HAP-1 (cell line): ENCODE results near the gene CADM4.
A peak's percentile ranks its signal among the peaks of the same experiment; 100 is the strongest.
"Not testable (repeated sequence)": the region's sequence is repeated elsewhere in the genome, so short reads cannot be mapped to it uniquely, and the experiment has no call there.

Source experiments
- DNase-seq, 2 experiments: peaks; one replicate each; pipeline ENCODE4 v3.0.0-alpha.2; 2016 to 2020; ENCODE audit warnings: low spot score in 2 of 2
- H3K27me3 ChIP-seq: fragments of 250-450 bp; sonication (Bioruptor Pico); 2 replicates; pipeline ENCODE4 v1.5.1; 2020; ENCODE audit warnings: low read depth, mild to moderate bottlenecking, moderate library complexity
- H3K36me3 ChIP-seq: fragments of 250-450 bp; sonication (Bioruptor Pico); replicated peaks from 2 replicates; pipeline ENCODE4 v1.5.1; 2020; ENCODE audit warnings: mild to moderate bottlenecking
- H3K4me1 ChIP-seq: fragments of 250-450 bp; sonication (Bioruptor Pico); 2 replicates; pipeline ENCODE4 v1.5.1; 2020; ENCODE audit warnings: mild to moderate bottlenecking
- H3K4me3 ChIP-seq: fragments of 250-450 bp; sonication (Bioruptor Pico); 2 replicates; pipeline ENCODE4 v1.5.1; 2020; ENCODE audit warnings: mild to moderate bottlenecking, moderate library complexity
- H3K9me3 ChIP-seq: fragments of 250-450 bp; sonication (Bioruptor Pico); 2 replicates; pipeline ENCODE4 v1.5.1; 2020; ENCODE audit warnings: mild to moderate bottlenecking, moderate library complexity
- in situ Hi-C: fragments of 300-500 bp; cut with MboI; formaldehyde crosslinking; loops from 3 replicates; pipeline ENCODE4 v1.14.3; 2020; ENCODE audit warnings: low sequenced_read_pairs, inconsistent platforms, mixed read lengths

The CADM4 gene, protein sequence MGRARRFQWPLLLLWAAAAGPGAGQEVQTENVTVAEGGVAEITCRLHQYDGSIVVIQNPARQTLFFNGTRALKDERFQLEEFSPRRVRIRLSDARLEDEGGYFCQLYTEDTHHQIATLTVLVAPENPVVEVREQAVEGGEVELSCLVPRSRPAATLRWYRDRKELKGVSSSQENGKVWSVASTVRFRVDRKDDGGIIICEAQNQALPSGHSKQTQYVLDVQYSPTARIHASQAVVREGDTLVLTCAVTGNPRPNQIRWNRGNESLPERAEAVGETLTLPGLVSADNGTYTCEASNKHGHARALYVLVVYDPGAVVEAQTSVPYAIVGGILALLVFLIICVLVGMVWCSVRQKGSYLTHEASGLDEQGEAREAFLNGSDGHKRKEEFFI

DNA sequence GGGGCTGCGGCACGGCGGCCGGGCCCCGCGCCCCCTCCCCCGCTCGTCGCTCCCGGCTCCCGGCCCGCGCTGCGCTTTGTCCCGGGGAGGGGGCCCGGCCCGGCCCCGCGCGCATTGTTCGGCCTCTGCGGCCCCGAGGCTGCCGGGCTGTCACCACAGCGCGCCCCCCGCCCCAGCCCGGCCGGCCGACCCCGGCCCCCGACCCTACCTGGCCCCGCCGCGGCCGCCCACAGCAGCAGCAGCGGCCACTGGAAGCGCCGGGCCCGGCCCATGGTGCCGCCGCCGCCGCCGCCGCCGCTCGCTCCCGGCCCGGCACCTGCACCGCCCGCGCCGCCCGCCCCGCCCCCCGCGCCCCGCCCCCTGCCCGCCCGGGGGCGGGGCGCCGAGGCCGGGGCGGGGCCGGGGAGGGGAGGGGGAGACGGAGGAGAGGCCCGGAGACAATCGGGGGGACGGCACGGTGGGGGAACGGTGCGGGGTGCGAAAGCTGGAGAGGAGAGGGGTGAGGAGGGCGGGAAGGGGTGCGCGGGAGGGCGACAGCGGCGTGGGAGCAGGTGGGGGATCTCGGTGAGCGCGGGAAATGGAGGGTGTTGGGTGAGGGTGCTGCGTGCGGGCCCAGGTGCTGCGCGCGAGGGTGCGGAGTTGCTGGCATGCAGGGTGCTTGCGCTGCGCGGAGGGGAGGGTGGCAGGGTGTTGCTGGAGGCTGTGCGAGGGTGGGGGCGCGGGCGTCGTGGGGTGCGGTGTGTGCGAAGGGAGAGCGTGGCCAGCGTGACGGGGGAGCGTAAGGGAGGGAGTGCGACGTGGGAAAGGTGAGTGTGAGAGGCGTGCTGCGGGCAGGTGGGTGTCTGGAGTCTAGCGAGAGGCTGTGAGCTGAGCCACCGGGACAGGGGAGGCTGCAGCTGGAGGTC, at the start of gene CADM4:
Gene CADM4, minus strand, starts transcription at position 332 of the 905 bp plus-strand sequence. Its CDS starts 60 bp downstream, at position 272.
- no peaks in the 10 kb centered on the region for H3K27me3 ChIP-seq
- in situ Hi-C loops: no loop called here
- peak in 1 of 2 experiments; percentile 62 for DNase-seq
- no peaks in the 10 kb centered on the region for H3K9me3 ChIP-seq
- peaks cover 7% of the 10 kb centered on the region for H3K4me1 ChIP-seq
- H3K4me3 ChIP-seq: peak within 1 kb of the TSS; percentile 41
- H3K36me3 ChIP-seq: no peaks in the 10 kb centered on the region

- Histone ChIP-seq H3K9me3 (0 out of 2 replicates have a peak, but pooled peaks cover 4% of the 10 kb centered on the region), H3K4me3 (no peak overlapping the region), H3K4me1 (peaks cover 10% of the 10 kb centered on the region), H3K36me3 (no peaks in the 10 kb centered on the region), H3K27me3 (no peaks in the 10 kb centered on the region)
- in situ Hi-C loops: no loop called here
- DNase-seq: no peak
Observed at GRCh38 chr19:43688059-43688701, 48.5 kb upstream of the CADM4 start.

DNA sequence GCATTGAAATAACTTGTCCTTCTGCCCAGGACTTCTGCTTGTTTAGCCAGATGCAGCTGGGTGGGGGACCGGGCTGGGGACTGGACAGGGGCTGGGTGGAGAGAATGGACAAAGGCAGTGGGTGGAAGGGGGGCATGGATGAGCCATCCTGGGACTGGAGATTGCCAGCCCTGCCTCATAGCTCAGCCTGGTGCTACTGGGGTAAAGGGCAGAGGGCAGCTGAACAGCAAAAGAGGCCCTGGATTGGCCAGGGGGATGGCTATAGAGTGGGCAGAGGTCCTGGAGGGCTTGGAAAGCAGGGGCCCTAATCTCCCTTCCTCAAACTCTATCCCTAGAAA, 48.0 kb upstream of the CADM4 start:
- H3K36me3 ChIP-seq: no peaks in the 10 kb centered on the region
- H3K27me3 ChIP-seq: no peaks in the 10 kb centered on the region
- in situ Hi-C loops: no loop called here
- H3K4me1 ChIP-seq: peaks cover 10% of the 10 kb centered on the region
- 0 out of 2 replicates have a peak, but pooled peaks cover 4% of the 10 kb centered on the region for H3K9me3 ChIP-seq
- H3K4me3 ChIP-seq: no peak overlapping the region
- DNase-seq: no peak

DNA sequence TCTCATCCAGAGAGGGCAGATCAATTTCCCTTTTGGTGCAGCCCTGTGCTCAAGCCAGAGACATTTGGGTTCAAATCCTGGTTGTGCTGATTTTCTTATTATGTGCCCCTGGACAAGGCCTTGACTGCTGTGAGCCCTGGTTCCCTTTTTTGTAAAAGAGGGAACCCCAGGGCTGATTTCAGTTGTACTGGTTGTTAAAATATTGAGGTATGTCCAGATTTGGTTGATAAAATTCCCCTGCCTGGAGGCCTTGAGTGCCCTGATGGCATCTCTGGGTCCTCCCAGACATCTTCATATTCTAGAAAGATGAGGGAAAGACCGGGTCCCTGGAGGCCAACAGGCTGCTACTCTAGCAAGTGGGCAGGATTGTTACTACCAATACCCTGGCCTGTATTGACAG, 44.7 kb upstream of the CADM4 start:
- in situ Hi-C loops: no loop called here
- DNase-seq: no peak
- Histone ChIP-seq H3K27me3 (no peaks in the 10 kb centered on the region), H3K36me3 (no peaks in the 10 kb centered on the region), H3K9me3 (no peaks in the 10 kb centered on the region), H3K4me1 (peaks cover 10% of the 10 kb centered on the region), H3K4me3 (no peak overlapping the region)

- H3K27me3 ChIP-seq: no peaks in the 10 kb centered on the region
- no peaks in the 10 kb centered on the region for H3K9me3 ChIP-seq
- in situ Hi-C loops: no loop called here
- no peak for DNase-seq
- no peak overlapping the region for H3K4me3 ChIP-seq
- no peaks in the 10 kb centered on the region for H3K36me3 ChIP-seq
- peaks cover 10% of the 10 kb centered on the region for H3K4me1 ChIP-seq
Observed at GRCh38 chr19:43683905-43684304, 44.3 kb upstream of the CADM4 start.

GRCh38 chr19:43682824-43683661, 43.4 kb upstream of the CADM4 start:
- peaks cover 10% of the 10 kb centered on the region for H3K4me1 ChIP-seq
- in situ Hi-C loops: no loop called here
- no peaks in the 10 kb centered on the region for H3K9me3 ChIP-seq
- no peaks in the 10 kb centered on the region for H3K36me3 ChIP-seq
- H3K27me3 ChIP-seq: no peaks in the 10 kb centered on the region
- H3K4me3 ChIP-seq: no peak overlapping the region
- DNase-seq: no peak

- H3K27me3 ChIP-seq, in situ Hi-C loops, H3K9me3 ChIP-seq, H3K36me3 ChIP-seq, H3K4me1 ChIP-seq, DNase-seq, H3K4me3 ChIP-seq: not testable (repeated sequence)
Observed at GRCh38 chr19:43682269-43682668, 42.6 kb upstream of the CADM4 start.

- H3K4me1 ChIP-seq: peaks cover 3% of the 10 kb centered on the region; the same call in 1 of the 2 replicates
- in situ Hi-C loops: no loop called here
- no peaks in the 10 kb centered on the region for H3K36me3 ChIP-seq
- no peaks in the 10 kb centered on the region for H3K27me3 ChIP-seq
- H3K9me3 ChIP-seq: no peaks in the 10 kb centered on the region
- no peak overlapping the region for H3K4me3 ChIP-seq
- DNase-seq: no peak
Observed at GRCh38 chr19:43681821-43682220, 42.2 kb upstream of the CADM4 start.

- DNase-seq: no peak
- Histone ChIP-seq H3K4me3 (no peak overlapping the region), H3K9me3 (no peaks in the 10 kb centered on the region), H3K4me1 (no peaks in the 10 kb centered on the region), H3K36me3 (no peaks in the 10 kb centered on the region), H3K27me3 (no peaks in the 10 kb centered on the region)
- in situ Hi-C loops: no loop called here
Observed at GRCh38 chr19:43678512-43679261, 39.0 kb upstream of the CADM4 start.

DNA sequence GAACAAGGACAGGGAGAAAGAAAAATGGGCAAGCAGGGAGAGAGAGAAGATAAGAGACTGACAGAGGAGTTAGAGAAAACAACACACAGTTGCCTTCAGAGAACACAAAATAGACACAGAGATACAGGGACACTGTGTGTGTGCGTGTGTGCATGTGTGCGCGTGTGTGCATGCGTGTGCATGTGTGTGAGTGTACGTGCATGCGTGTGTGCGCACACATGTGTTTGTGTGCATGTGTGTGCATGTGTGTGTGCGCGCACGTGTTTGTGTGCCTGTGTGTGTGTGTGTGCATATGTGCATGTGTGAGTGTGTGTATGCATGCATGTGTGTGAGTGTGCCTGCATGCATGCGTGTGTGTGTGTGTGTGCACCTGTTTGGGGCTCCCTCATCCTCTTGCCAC, 36.3 kb upstream of the CADM4 start:
- in situ Hi-C loops: no loop called here
- DNase-seq: no peak
- no peaks in the 10 kb centered on the region for H3K36me3 ChIP-seq
- H3K4me3 ChIP-seq: no peak overlapping the region
- no peaks in the 10 kb centered on the region for H3K9me3 ChIP-seq
- no peaks in the 10 kb centered on the region for H3K27me3 ChIP-seq
- H3K4me1 ChIP-seq: no peaks in the 10 kb centered on the region

GRCh38 chr19:43675269-43675879, 35.7 kb upstream of the CADM4 start:
- H3K4me3 ChIP-seq: no peak overlapping the region
- H3K27me3 ChIP-seq: no peaks in the 10 kb centered on the region
- no peak for DNase-seq
- no peaks in the 10 kb centered on the region for H3K36me3 ChIP-seq
- no peaks in the 10 kb centered on the region for H3K9me3 ChIP-seq
- in situ Hi-C loops: no loop called here
- H3K4me1 ChIP-seq: peaks cover under 1% of the 10 kb centered on the region; the same call in 1 of the 2 replicates

DNA sequence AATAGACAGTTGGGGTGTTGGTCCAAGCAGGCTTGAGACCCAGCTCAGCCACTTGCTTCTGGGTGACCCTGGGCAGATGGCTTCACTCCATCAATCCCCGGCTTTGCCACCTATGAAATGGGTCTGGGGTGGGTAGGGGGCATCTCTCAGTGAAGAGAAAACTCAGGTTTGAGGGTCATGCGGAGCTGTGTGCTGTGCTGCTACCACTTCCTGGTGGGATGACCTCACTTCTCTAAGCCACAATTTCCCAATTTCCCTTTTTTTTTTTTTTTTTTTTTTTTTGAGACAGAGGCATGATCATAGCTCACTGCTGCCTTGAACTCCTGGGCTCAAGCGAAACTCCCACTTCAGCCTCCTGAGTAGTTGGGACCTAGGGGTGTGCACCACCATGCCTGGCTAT, 34.9 kb upstream of the CADM4 start:
- Histone ChIP-seq H3K27me3 (no peaks in the 10 kb centered on the region), H3K9me3 (no peaks in the 10 kb centered on the region), H3K36me3 (no peaks in the 10 kb centered on the region), H3K4me3 (no peak overlapping the region), H3K4me1 (peaks cover 3% of the 10 kb centered on the region; the same call in 1 of the 2 replicates)
- in situ Hi-C loops: no loop called here
- no peak for DNase-seq
